Measurements from ENCODE around the gene ARHGEF28. TPM values are rescaled to one million over a fixed set of nuclear protein-coding genes. Genes with fewer than 3 reads are reported as not detected.

The ARHGEF28 gene
- total RNA-seq, 1 donor from 2014 or later, result 2.1 TPM

DNA sequence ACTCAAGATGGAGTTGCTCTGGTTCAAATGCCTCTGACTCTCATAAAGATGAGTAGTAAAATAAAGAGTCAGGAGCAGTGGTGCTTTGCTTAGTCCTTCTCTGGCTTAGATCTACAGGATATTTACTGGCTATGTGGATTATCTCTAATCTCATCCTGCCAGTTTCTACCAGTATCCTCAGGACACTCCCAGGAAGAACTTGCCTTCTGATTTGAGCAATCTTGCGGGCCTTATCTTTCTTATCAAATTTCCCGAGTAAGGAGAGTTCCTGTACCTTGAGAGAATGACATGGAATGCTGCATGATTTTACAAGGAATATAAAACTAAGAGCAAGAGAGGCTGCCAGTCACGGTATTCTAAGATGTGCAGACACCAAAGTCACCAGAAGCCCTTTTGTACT lies 364.0 kb downstream of the ARHGEF28 start:
- DNase-seq, result no peak
- intact Hi-C loops (cut with micrococcal nuclease), result no loop called here
- Histone ChIP-seq H3K36me3 (no peaks in the 10 kb centered on the region), H3K27ac (replicated peaks) (no peak overlapping the region), H3K27me3 (ENCODE audit: low read depth) (peaks cover 3% of the 10 kb centered on the region), H3K9me3 (replicated peaks) (no peaks in the 10 kb centered on the region), H3K4me1 (no peaks in the 10 kb centered on the region), H3K4me3 (no peak overlapping the region)
- no peak for TF ChIP-seq CTCF (IDR thresholded peaks at IDR 0.05; ENCODE audit: borderline replicate concordance)

Other genes starting within 250 kb of the ARHGEF28 start
- gene FOXD1, start 177.4 kb upstream of the ARHGEF28 start, total RNA-seq, result 0.19 TPM
- 386 TPM for gene BTF3, start 127.8 kb upstream of the ARHGEF28 start, total RNA-seq
- gene ANKRA2, start 60.6 kb upstream of the ARHGEF28 start, total RNA-seq, result 12.8 TPM
- 10.2 TPM for gene UTP15, start 60.5 kb upstream of the ARHGEF28 start, total RNA-seq